WERI-Rb-1 (cell line): Measurements from ENCODE around the gene MOV10.

Experiments
- DNase-seq: peaks from one replicate; pipeline ENCODE4 v3.0.0-alpha.2; 2020
- H3K27ac ChIP-seq: fragments of 250-450 bp; sonication (Bioruptor Pico); 2 replicates; pipeline ENCODE4 v1.5.1; 2020; ENCODE audit warnings: mild to moderate bottlenecking, moderate library complexity
- H3K27me3 ChIP-seq: fragments of 250-450 bp; sonication (Bioruptor Pico); 2 replicates; pipeline ENCODE4 v1.5.1; 2021; ENCODE audit warnings: mild to moderate bottlenecking, low read depth, moderate library complexity; ENCODE audit not compliant: insufficient read depth, severe bottlenecking
- H3K36me3 ChIP-seq: fragments of 250-450 bp; sonication (Bioruptor Pico); 2 replicates; pipeline ENCODE4 v1.5.1; 2020; ENCODE audit warnings: mild to moderate bottlenecking, moderate library complexity
- H3K4me3 ChIP-seq: 2 replicates; pipeline ENCODE4 v1.5.1; 2011; ENCODE audit warnings: low read depth, mild to moderate bottlenecking, control low read depth, low read length
- H3K9me3 ChIP-seq: fragments of 250-450 bp; sonication (Bioruptor Pico); 2 replicates; pipeline ENCODE4 v1.5.1; 2021; ENCODE audit warnings: mild to moderate bottlenecking, moderate library complexity; ENCODE audit not compliant: severe bottlenecking
- TF ChIP-seq, protein P1 (sequence below): IDR thresholded peaks from 2 replicates; pipeline ENCODE4 v1.5.1; 2011; ENCODE audit warnings: low read depth, mild to moderate bottlenecking, control low read depth, inconsistent platforms, low read length

MOV10 gene

DNA sequence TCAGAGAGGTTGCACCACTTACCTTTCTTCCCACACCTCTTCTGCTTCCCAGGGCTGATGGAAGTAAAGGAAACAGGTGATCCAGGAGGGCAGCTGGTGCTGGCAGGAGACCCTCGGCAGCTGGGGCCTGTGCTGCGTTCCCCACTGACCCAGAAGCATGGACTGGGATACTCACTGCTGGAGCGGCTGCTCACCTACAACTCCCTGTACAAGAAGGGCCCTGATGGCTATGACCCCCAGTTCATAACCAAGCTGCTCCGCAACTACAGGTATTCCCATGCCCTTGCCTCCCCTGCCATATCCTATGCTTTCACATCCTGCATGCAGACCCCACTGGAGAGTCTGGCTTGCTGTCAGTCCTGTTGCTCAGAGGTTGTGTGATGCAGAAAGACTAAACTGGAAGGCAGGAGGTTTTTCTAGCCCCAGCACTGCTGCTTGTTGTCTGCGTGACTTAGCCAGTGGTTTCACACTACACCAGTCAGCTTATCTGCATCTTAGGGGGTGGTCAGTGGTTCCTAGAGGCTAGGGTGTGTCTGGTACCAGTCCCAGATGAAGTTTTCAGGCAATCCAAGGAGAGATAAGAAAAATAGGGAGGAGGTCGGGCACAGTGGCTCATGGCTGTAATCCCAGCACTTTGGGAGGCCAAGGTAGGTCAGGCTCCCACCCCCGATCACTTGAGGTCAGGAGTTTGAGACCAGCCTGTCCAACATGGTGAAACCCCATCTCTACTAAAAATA lies 22.3 kb downstream of the MOV10 start:
- Histone ChIP-seq H3K27ac (no peak overlapping the region), H3K9me3 (no peaks in the 10 kb centered on the region), H3K27me3 (no peaks in the 10 kb centered on the region), H3K4me3 (no peak overlapping the region), H3K36me3 (peaks cover 83% of the 10 kb centered on the region)
- DNase-seq, result no peak
- TF ChIP-seq, protein P1, sequence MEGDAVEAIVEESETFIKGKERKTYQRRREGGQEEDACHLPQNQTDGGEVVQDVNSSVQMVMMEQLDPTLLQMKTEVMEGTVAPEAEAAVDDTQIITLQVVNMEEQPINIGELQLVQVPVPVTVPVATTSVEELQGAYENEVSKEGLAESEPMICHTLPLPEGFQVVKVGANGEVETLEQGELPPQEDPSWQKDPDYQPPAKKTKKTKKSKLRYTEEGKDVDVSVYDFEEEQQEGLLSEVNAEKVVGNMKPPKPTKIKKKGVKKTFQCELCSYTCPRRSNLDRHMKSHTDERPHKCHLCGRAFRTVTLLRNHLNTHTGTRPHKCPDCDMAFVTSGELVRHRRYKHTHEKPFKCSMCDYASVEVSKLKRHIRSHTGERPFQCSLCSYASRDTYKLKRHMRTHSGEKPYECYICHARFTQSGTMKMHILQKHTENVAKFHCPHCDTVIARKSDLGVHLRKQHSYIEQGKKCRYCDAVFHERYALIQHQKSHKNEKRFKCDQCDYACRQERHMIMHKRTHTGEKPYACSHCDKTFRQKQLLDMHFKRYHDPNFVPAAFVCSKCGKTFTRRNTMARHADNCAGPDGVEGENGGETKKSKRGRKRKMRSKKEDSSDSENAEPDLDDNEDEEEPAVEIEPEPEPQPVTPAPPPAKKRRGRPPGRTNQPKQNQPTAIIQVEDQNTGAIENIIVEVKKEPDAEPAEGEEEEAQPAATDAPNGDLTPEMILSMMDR, result no peak

- H3K27me3 ChIP-seq, result no peaks in the 10 kb centered on the region
- H3K4me3 ChIP-seq, result no peak overlapping the region
- H3K9me3 ChIP-seq, result no peaks in the 10 kb centered on the region
- no peak overlapping the region for H3K27ac ChIP-seq
- TF ChIP-seq, protein P1, result no peak
- peaks cover 75% of the 10 kb centered on the region for H3K36me3 ChIP-seq
- no peak for DNase-seq
These were observed 23.3 kb downstream of the MOV10 start for GRCh38 chr1:112697781-112698201.

- no peaks in the 10 kb centered on the region for H3K9me3 ChIP-seq
- no peaks in the 10 kb centered on the region for H3K27me3 ChIP-seq
- H3K27ac ChIP-seq, result no peak overlapping the region
- H3K4me3 ChIP-seq, result no peak overlapping the region
- DNase-seq, result no peak
- peaks cover 70% of the 10 kb centered on the region for H3K36me3 ChIP-seq
- TF ChIP-seq, protein P1, result no peak
These were observed 24.2 kb downstream of the MOV10 start for GRCh38 chr1:112698366-112699310.

- H3K4me3 ChIP-seq, result no peak overlapping the region
- no peaks in the 10 kb centered on the region for H3K27me3 ChIP-seq
- no peaks in the 10 kb centered on the region for H3K9me3 ChIP-seq
- peaks cover 66% of the 10 kb centered on the region for H3K36me3 ChIP-seq
- H3K27ac ChIP-seq, result no peak overlapping the region; the same call in 1 of the 2 replicates
- DNase-seq, result no peak
- TF ChIP-seq, protein P1, result no peak
These were observed 25.1 kb downstream of the MOV10 start for GRCh38 chr1:112699425-112700144.

DNA sequence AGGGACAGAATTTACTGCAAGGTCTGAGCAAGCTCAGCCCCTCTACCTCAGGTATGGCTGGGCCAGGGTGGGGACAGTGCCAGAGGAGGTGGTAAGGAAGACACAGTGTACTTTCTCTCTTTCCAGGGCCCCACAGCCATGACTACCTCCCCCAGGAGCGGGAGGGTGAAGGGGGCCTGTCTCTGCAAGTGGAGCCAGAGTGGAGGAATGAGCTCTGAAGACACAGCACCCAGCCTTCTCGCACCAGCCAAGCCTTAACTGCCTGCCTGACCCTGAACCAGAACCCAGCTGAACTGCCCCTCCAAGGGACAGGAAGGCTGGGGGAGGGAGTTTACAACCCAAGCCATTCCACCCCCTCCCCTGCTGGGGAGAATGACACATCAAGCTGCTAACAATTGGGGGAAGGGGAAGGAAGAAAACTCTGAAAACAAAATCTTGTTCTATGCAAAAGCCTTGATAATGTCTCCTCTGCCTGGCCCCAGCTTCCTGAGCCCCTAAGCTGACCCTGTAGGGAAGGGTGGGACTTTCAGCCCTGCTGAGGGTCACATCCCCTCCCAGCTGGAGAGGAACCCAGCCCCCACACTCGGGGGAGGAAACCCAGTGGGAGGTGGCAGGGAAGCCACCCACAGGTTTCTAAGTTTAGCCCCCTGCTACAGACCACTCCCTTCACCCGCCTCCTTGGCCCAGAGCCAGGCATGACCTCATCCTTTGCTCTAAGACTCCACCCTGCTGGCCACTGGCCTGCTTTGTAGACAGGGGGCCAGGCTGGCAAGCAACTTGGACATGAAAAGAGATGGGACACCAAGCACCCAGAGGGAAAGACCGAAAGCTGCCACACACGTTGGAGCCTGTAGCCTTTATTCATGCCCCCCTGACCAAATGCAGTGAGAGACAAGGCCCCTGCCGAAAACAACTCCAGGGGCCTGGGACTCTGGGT lies 26.1 kb downstream of the MOV10 start:
- H3K27me3 ChIP-seq, result no peaks in the 10 kb centered on the region
- H3K4me3 ChIP-seq, result no peak overlapping the region
- DNase-seq, result peak; percentile 93
- TF ChIP-seq, protein P1, result no peak
- H3K27ac ChIP-seq, result peak overlapping the region; percentile 67
- H3K9me3 ChIP-seq, result no peaks in the 10 kb centered on the region
- H3K36me3 ChIP-seq, result peaks cover 56% of the 10 kb centered on the region
